NB4 (cell line): ENCODE results near the gene RBM39.
A peak's percentile ranks its signal among the peaks of the same experiment; 100 is the strongest.
"Not testable (repeated sequence)": the region's sequence is repeated elsewhere in the genome, so short reads cannot be mapped to it uniquely, and the experiment has no call there.

ENCODE experiments used
- DNase-seq: peaks from one replicate; pipeline ENCODE4 v3.0.0; 2010; ENCODE audit warnings: low read depth
- H3K4me3 ChIP-seq: one replicate; pipeline ENCODE4 v1.5.1; 2011; ENCODE audit warnings: mild to moderate bottlenecking, low read depth, low read length, moderate library complexity
- MYC ChIP-seq: IDR thresholded peaks from 2 replicates; pipeline ENCODE4 v1.6.1; 2011; ENCODE audit warnings: low read depth, low read length
- POLR2A ChIP-seq: IDR thresholded peaks from 2 replicates; pipeline ENCODE4 v1.6.1; 2011; ENCODE audit warnings: mild to moderate bottlenecking; ENCODE audit not compliant: insufficient read length; ENCODE audit errors: extremely low read depth
- TF ChIP-seq, protein P1 (sequence below): IDR thresholded peaks from one replicate; pipeline ENCODE4 v1.5.1; 2012; ENCODE audit warnings: low read depth, low read length
- TF ChIP-seq, protein P2 (sequence below): IDR thresholded peaks from 2 replicates; pipeline ENCODE4 v1.6.1; 2011; ENCODE audit warnings: low read depth, low read length

RBM39 gene

DNA sequence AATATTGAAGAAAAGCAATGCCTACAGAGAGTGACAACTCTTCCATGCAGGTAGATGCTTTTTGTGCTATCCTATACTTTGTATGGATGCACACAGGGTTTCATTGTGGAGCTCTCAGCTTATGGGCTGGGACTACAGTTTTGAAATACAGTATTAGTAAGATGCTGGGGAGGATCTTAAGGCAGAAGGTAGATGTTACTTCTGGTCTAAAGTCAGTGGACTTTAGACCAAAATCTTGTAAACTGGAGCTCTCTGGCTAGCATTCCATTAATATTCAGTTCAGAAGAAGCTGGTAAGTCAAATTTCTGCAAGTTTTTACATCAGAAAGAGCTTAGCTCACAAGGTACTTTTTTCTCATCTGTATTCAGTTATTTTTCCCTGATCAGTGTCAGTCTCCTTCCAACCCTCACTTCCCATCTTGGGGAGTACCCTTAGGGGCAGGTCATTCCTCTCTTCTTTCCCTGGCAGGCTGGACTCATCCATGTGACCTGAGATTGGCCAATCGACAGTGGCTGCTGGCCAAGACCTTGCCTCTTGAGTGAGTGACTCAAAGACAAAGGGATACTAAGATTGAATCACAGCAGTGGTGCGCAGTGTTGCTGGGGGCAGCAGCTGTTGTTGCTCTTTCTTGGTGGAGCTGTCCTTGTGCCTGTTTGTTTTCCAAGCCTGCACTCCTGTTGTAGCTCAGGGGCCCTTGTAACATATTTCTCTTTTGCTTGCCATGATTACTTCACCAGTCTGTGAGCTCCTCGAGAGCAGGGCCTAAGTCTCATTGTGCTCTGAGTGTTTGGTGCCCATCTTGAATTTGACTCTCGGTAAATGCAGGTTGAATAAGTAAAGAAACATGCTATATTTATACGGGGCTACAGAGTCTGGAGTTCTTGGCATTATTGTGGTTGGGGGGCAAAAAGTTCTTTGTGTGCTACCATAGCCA is 26.9 kb upstream of the RBM39 start:
- DNase-seq = peak; percentile 69
- TF ChIP-seq MYC (no peak), POLR2A (no peak)
- TF ChIP-seq, protein P1, sequence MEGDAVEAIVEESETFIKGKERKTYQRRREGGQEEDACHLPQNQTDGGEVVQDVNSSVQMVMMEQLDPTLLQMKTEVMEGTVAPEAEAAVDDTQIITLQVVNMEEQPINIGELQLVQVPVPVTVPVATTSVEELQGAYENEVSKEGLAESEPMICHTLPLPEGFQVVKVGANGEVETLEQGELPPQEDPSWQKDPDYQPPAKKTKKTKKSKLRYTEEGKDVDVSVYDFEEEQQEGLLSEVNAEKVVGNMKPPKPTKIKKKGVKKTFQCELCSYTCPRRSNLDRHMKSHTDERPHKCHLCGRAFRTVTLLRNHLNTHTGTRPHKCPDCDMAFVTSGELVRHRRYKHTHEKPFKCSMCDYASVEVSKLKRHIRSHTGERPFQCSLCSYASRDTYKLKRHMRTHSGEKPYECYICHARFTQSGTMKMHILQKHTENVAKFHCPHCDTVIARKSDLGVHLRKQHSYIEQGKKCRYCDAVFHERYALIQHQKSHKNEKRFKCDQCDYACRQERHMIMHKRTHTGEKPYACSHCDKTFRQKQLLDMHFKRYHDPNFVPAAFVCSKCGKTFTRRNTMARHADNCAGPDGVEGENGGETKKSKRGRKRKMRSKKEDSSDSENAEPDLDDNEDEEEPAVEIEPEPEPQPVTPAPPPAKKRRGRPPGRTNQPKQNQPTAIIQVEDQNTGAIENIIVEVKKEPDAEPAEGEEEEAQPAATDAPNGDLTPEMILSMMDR = no peak
- TF ChIP-seq, protein P2, sequence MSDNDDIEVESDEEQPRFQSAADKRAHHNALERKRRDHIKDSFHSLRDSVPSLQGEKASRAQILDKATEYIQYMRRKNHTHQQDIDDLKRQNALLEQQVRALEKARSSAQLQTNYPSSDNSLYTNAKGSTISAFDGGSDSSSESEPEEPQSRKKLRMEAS = no peak
- H3K4me3 ChIP-seq = no peak overlapping the region

DNA sequence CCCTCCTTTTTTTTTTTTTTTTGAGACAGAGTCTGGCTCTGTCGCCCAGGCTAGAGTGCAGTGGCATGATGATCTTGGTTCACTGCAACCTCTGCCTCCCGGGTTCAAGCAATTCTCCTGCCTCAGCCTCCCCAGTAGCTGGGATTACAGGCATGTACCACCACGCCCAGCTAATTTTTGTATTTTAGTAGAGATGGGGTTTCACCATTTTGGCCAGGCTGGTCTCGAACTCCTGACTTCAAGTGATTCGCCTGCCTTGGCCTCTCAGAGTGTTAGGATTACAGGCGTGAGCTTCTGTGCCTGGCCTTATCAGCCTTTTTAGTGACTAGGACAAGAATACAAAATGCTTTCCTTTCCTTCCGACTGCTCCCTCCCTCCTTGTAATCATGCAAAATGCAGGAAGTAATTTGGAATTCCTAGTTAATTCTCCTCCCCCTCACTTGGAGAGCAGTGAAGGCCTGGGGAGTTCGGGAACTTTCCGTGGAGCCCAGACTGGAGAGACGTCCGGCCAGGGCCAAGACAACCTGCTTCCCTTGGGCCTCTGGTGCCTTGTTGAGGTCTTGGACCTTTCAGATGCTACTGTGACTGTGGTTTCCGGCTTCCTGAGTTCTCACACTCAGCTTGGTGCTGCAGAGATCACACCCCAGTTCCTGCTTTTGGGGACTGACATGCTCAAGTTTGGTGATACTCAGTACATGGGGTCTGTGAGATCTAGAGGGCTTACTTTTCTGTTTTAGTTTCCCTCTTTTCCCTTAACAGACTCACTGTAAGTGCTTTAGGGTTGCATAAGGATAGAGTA is 25.8 kb upstream of the RBM39 start:
- TF ChIP-seq MYC (peak; percentile 26; the same call in 1 of the 2 replicates), POLR2A (peak; percentile 32)
- TF ChIP-seq, protein P1 = no peak
- H3K4me3 ChIP-seq = peak overlapping the region; percentile 19
- peak; percentile 95 for DNase-seq

DNA sequence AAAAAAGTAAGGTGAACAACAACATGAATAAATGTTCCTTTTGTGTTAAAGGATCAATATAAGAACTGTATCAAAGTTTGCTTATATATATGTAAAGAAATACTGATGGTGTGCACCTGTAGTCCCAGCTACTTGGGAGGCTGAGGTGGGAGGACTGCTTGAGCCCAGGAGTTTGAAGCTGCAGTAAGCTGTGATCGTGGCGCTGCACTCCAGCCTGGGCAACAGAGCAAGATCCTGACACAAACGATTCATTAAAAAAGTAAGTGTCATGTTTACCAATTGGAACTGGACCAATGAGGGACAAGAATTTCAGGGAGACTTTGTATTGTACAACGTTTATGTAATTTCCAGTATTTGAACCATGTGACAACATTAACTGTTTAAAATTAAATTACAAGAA is 24.8 kb upstream of the RBM39 start:
- H3K4me3 ChIP-seq = no peak overlapping the region
- no peak for DNase-seq
- TF ChIP-seq, protein P2 = no peak
- no peak for TF ChIP-seq POLR2A
- no peak for TF ChIP-seq MYC
- TF ChIP-seq, protein P1 = no peak

DNA sequence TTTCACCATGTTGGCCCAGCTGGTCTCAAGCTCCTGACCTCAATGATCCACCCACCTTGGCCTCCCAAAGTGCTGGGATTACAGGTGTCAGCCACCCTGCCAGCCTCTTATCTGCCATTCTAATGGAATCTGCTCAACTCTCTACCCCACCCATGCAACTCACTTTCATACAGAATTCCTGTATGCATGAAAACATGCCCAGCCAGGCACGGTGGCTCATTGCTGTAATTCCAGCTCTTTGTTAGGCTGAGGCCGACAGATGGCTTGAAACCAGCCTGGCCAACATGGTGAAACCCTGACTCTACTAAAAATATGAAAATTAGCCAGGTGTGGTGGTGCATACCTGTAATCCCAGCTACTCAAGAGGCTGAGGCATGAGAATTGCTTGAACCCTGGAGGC is 22.9 kb upstream of the RBM39 start:
- DNase-seq, H3K4me3 ChIP-seq: not testable (repeated sequence)

DNA sequence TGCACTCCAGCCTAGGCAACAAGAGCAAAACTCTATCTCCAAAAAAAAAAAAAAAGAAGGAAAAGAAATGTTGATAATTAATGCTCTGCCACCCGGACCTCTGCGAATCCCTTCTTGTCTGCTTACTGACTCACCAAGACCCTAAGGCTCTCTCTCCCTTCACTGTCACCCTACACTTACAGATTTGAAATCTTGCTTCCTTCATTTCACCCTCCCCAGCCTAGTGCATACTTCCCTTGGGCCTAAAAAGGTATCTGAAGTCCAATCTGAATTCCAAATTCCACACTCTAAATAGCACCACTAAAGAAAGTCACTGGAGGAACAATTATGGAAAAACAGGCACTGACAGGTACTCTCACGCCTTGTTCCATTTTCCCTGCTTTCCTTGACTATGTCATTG is 20.4 kb upstream of the RBM39 start:
- no peak overlapping the region for H3K4me3 ChIP-seq
- TF ChIP-seq, protein P1 = no peak
- TF ChIP-seq POLR2A = no peak
- TF ChIP-seq MYC = no peak
- TF ChIP-seq, protein P2 = no peak
- DNase-seq = no peak

DNA sequence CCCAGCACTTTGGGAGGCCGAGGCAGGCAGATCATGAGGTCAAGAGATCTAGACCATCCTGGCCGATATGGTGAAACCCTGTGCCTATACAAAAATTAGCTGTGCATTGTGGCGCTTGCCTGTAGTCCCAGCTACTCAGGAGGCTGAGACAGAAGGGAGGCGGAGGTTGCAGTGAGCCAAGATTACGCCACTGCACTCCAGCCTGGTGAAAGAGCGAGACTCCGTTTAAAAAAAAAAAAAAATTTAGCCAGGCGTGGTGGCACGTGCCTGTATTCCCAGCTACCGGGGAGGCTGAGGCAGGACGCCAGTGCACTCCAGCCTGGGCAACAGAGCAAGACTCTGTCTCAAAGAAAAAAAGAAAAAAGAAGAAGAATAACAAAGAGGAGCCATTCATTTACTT is 19.5 kb upstream of the RBM39 start:
- H3K4me3 ChIP-seq, DNase-seq: not testable (repeated sequence)
